SK-N-SH (cell line): ENCODE results near the gene AGBL5. TPM values are rescaled to one million over a fixed set of nuclear protein-coding genes. Genes with fewer than 3 reads are reported as not detected.

Experiments
- CTCF ChIA-PET: fragments of 300-600, 350-600 bp; formaldehyde crosslinking; extraction: SDS; loops from one replicate; lab custom pipeline; 2021; lab: Yijun Ruan, JAX
- POLR2A ChIA-PET: fragments of 350-600 bp; sonication (Branson Sonifier 250); formaldehyde crosslinking; extraction: SDS; loops from one replicate; lab custom pipeline; 2020; ENCODE audit warnings: antibody characterized with exemption, inconsistent platforms; lab: Yijun Ruan, JAX
- DNase-seq: peaks from one replicate; pipeline ENCODE4 v3.0.0; 2012
- H2AFZ ChIP-seq: fragments of 200-600 bp; sonication (generic); 2 replicates; pipeline ENCODE4 v1.8.1; 2016; ENCODE audit warnings: antibody characterized with exemption, mild to moderate bottlenecking, low read depth
- H3F3A ChIP-seq: fragments of 200-600 bp; sonication (generic); replicated peaks from 2 replicates; pipeline ENCODE3; 2016; ENCODE audit warnings: antibody characterized with exemption, mild to moderate bottlenecking; ENCODE audit not compliant: insufficient read depth
- H3K27ac ChIP-seq, 2 experiments: fragments of 200-500 bp in 1 of 2; fragments of 200-600 bp in 1 of 2; sonication (Bioruptor generic) in 1 of 2; sonication (generic), shearing (Covaris generic) in 1 of 2; 2 replicates each; pipeline versions ENCODE4 v1.5.1 to v1.6.1; 2014 to 2016; ENCODE audit warnings: low read depth in 2 of 2, inconsistent platforms in 1 of 2, low read length in 1 of 2, mild to moderate bottlenecking in 1 of 2, mixed read lengths in 1 of 2
- H3K27me3 ChIP-seq: fragments of 200-600 bp; sonication (generic), shearing (Covaris generic); 2 replicates; pipeline ENCODE4 v1.6.1; 2016; ENCODE audit warnings: mixed run types; ENCODE audit not compliant: insufficient read depth
- H3K36me3 ChIP-seq, 2 experiments: fragments of 200-500 bp in 1 of 2; fragments of 200-600 bp in 1 of 2; sonication (Bioruptor generic) in 1 of 2; sonication (generic) in 1 of 2; replicated peaks in 1 of 2; 2 replicates each; pipeline versions ENCODE3 to v1.5.1; 2014 to 2016; ENCODE audit warnings: low read length in 1 of 2, mild to moderate bottlenecking in 1 of 2; ENCODE audit not compliant: insufficient read depth in 2 of 2, control insufficient read depth in 1 of 2
- H3K4me1 ChIP-seq, 2 experiments: fragments of 200-500 bp in 1 of 2; fragments of 200-600 bp in 1 of 2; sonication (Bioruptor generic) in 1 of 2; sonication (generic), shearing (Covaris generic) in 1 of 2; 2 replicates each; pipeline versions ENCODE4 v1.5.1 to v1.6.1; 2014 to 2016; ENCODE audit warnings: low read depth in 1 of 2, low read length in 1 of 2, mixed run types in 1 of 2; ENCODE audit not compliant: insufficient read depth in 2 of 2, control insufficient read depth in 1 of 2
- H3K4me2 ChIP-seq: fragments of 200-600 bp; sonication (generic), shearing (Covaris generic); 2 replicates; pipeline ENCODE4 v1.6.1; 2017; ENCODE audit warnings: mixed run types
- H3K4me3 ChIP-seq, 2 experiments: fragments of 200-500 bp in 1 of 2; fragments of 200-600 bp in 1 of 2; sonication (Bioruptor generic) in 1 of 2; sonication (generic), shearing (Covaris generic) in 1 of 2; 2 replicates each; pipeline versions ENCODE4 v1.5.1 to v1.8.1; 2014 to 2016; ENCODE audit warnings: low read depth in 2 of 2, inconsistent platforms in 1 of 2, low read length in 1 of 2, mild to moderate bottlenecking in 1 of 2, mixed read lengths in 1 of 2, moderate library complexity in 1 of 2
- H3K79me2 ChIP-seq: fragments of 200-600 bp; sonication (generic); 2 replicates; pipeline ENCODE4 v1.8.1; 2017; ENCODE audit warnings: mild to moderate bottlenecking; ENCODE audit not compliant: insufficient read depth
- H3K9ac ChIP-seq: fragments of 200-600 bp; sonication (generic); 2 replicates; pipeline ENCODE4 v1.6.1; 2017; ENCODE audit warnings: mixed run types
- H3K9me2 ChIP-seq: fragments of 200-600 bp; sonication (generic); 2 replicates; pipeline ENCODE4 v1.6.1; 2017; ENCODE audit warnings: mixed run types
- H3K9me3 ChIP-seq: fragments of 200-600 bp; sonication (generic); 2 replicates; pipeline ENCODE4 v1.6.1; 2017; ENCODE audit warnings: mixed run types, mild to moderate bottlenecking, moderate library complexity
- H4K20me1 ChIP-seq: fragments of 200-600 bp; sonication (generic); 2 replicates; pipeline ENCODE4 v1.6.1; 2017; ENCODE audit warnings: mild to moderate bottlenecking, mixed run types; ENCODE audit not compliant: insufficient read depth
- CHD2 ChIP-seq: fragments of 150-350 bp; IDR thresholded peaks from 2 replicates; pipeline ENCODE4 v1.6.1; 2018; ENCODE audit warnings: low read length; ENCODE audit not compliant: partially characterized antibody
- CTCF ChIP-seq: fragments of 200-600 bp; sonication (generic); IDR thresholded peaks from 2 replicates; pipeline ENCODE4 v1.6.1; 2017; ENCODE audit warnings: antibody characterized with exemption, mild to moderate bottlenecking, moderate library complexity
- ELF1 ChIP-seq: IDR thresholded peaks from 2 replicates; pipeline ENCODE4 v1.4.0; 2012
- EP300 ChIP-seq, 2 experiments: IDR thresholded peaks; 2 replicates each; pipeline versions ENCODE4 v1.4.0 to v1.6.1; 2012; ENCODE audit warnings: borderline replicate concordance in 1 of 2, low read depth in 1 of 2, low read length in 1 of 2
- FOSL2 ChIP-seq: IDR thresholded peaks from 2 replicates; pipeline ENCODE4 v1.4.0; 2012; ENCODE audit warnings: low read depth, mild to moderate bottlenecking, moderate library complexity, borderline replicate concordance
- FOXJ3 ChIP-seq: sonication (generic); formaldehyde crosslinking; IDR thresholded peaks from 2 replicates; pipeline ENCODE4 v1.5.1; 2020; ENCODE audit warnings: mild to moderate bottlenecking, missing genetic modification reagents
- FOXM1 ChIP-seq: IDR thresholded peaks from 2 replicates; pipeline ENCODE4 v1.4.0; 2012; ENCODE audit warnings: low read depth, mild to moderate bottlenecking
- JUND ChIP-seq: IDR thresholded peaks from 2 replicates; pipeline ENCODE4 v1.4.0; 2012
- MEF2A ChIP-seq: IDR thresholded peaks from 2 replicates; pipeline ENCODE4 v1.4.0; 2012; ENCODE audit warnings: low read depth, borderline replicate concordance
- MXI1 ChIP-seq: IDR thresholded peaks from 2 replicates; pipeline ENCODE4 v1.6.1; 2012; ENCODE audit warnings: mild to moderate bottlenecking, low read depth, low read length, improper control_type of control experiment
- NRF1 ChIP-seq: IDR thresholded peaks from 2 replicates; pipeline ENCODE4 v1.6.1; 2012; ENCODE audit warnings: low read depth, mild to moderate bottlenecking, low read length
- PBX3 ChIP-seq: IDR thresholded peaks from 2 replicates; pipeline ENCODE4; 2012
- POLR2AphosphoS5 ChIP-seq: IDR thresholded peaks from 2 replicates; pipeline ENCODE4 v1.6.1; 2012; ENCODE audit warnings: low read depth, low read length
- RAD21 ChIP-seq: IDR thresholded peaks from 2 replicates; pipeline ENCODE4 v1.6.1; 2012; ENCODE audit warnings: mild to moderate bottlenecking, low read length
- RCOR1 ChIP-seq: fragments of 150-350 bp; IDR thresholded peaks from 2 replicates; pipeline ENCODE4 v1.6.1; 2017; ENCODE audit warnings: antibody characterized with exemption, low read length
- RXRA ChIP-seq: IDR thresholded peaks from 2 replicates; pipeline ENCODE4 v1.4.0; 2012; ENCODE audit warnings: low read depth, mild to moderate bottlenecking, borderline replicate concordance
- SIN3A ChIP-seq: IDR thresholded peaks from 2 replicates; pipeline ENCODE4 v1.6.1; 2012; ENCODE audit warnings: low read depth, mild to moderate bottlenecking, low read length, moderate library complexity, borderline replicate concordance
- SMC3 ChIP-seq: IDR thresholded peaks from 2 replicates; pipeline ENCODE4 v1.6.1; 2012; ENCODE audit warnings: low read depth, low read length, improper control_type of control experiment
- TAF1 ChIP-seq: IDR thresholded peaks from 2 replicates; pipeline ENCODE4 v1.6.1; 2012; ENCODE audit warnings: low read depth, mild to moderate bottlenecking, low read length, moderate library complexity, borderline replicate concordance
- YY1 ChIP-seq: IDR thresholded peaks from 2 replicates; pipeline ENCODE4 v1.4.0; 2012; ENCODE audit warnings: low read depth, mild to moderate bottlenecking
- WGBS: methylation state at CpG from one replicate; pipeline ENCODE4 v1.1.6; 2017; ENCODE audit warnings: low lambda C conversion rate; 5-methylcytosine and 5-hydroxymethylcytosine counted together
- polyA plus RNA-seq, 3 experiments: library from polyadenylated mRNA; depleted of rRNA; stranded (reverse); fragments of >200 nt; gene quantifications; 2 replicates each; pipeline ENCODE4 v1.2.3, GENCODE V29; 2012
- TF ChIP-seq, protein P1 (sequence below): fragments of 150-350 bp; IDR thresholded peaks from 2 replicates; pipeline ENCODE4 v1.6.1; 2016; ENCODE audit warnings: mild to moderate bottlenecking, low read depth, low read length
- TF ChIP-seq, protein P2 (sequence below): IDR thresholded peaks from 2 replicates; pipeline ENCODE4 v1.4.0; 2012; ENCODE audit warnings: low read depth, borderline replicate concordance

Gene AGBL5
- polyA plus RNA-seq (2012; rRNA removed): 45.5 and 47.8 TPM in 2 replicates
- polyA plus RNA-seq (2012; cell fraction: cytosol; rRNA removed): 32.0 and 43.2 TPM in 2 replicates
- 33.7 and 37.7 TPM in 2 replicates for polyA plus RNA-seq (2012; cell fraction: nucleus; rRNA removed)

DNA sequence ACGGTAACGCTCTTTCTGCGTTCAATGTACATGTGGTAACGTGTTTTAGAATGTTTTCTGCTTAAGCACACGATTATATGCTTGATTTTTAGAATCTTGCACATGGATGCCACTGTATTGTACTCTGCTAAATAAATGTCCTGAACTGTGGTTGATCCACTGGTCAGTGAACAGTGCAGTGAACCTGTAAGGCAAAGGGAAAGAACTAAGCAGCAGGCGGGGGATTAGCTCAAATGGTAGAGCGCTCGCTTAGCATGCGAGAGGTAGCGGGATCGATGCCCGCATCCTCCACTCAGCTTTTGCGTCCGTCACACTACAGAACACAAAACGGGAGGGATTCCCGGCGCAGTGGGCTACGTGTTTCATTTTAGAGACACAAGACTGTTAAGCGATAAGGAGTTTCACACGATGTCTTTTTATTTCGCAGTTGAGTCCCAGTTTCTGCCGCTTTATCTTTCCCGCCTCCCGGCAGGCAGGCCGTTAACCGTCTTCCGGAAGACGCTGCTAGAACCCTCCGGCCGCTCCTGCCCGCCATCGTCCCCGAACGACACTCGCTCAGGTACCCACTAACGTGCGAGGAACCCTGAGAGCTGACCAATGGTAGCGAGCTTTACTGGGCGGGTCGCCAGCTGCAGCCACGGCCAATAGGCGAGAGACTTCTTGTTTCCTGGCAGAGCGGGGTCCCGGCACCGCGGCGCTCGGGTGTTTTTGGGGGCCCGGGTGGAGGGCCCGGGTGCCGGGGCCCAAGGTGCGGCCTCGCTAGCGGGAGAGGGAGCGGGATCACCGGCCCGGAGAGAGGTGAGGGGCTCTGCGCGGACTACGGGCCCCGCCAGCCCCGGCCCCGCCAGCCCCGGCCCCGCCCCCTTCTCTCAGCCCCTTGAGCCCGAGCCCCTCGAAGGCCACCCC is at the start of gene AGBL5:
AGBL5 (plus strand) TSS at position 673 of the 906 bp plus-strand sequence. CDS start 1,291 bp downstream, outside the sequence.
- Histone ChIP-seq H3K36me3 (peaks cover 13 to 31% of the 10 kb centered on the region in 2 experiments), H3K4me1 (peaks cover 10 to 15% of the 10 kb centered on the region in 2 experiments; a peak in 2 of 4 replicates), H3K4me3 (peak within 1 kb of the TSS; percentile 86 to 89), H3K9me3 (no peaks in the 10 kb centered on the region), H3K27ac (peak within 1 kb of the TSS; percentile 81 to 98), H3K4me2 (peak within 1 kb of the TSS; percentile 98), H3K79me2 (no peaks in the 10 kb centered on the region), H4K20me1 (no peaks in the 10 kb centered on the region), H3K9me2 (no peaks in the 10 kb centered on the region), H3F3A (peaks cover 32% of the 10 kb centered on the region), H2AFZ (peak within 1 kb of the TSS; percentile 71), H3K27me3 (no peaks in the 10 kb centered on the region), H3K9ac (peak within 1 kb of the TSS; percentile 76)
- under 1% methylated on average over 56 of the region's 67 CpGs for WGBS
- CTCF ChIA-PET: interaction anchor here (0.6 to 13.5 kb wide), 21 partner anchors 9 to 287 kb away, joined by 3 to 216 read pairs (median 5); partner anchors contain the start of genes ABHD1, EMILIN1, KHK and OST4
- DNase-seq: peak; percentile 100
- POLR2A ChIA-PET: interaction anchor here (0.6 to 4.8 kb wide), 17 partner anchors 8 to 202 kb away, joined by 3 to 80 read pairs (median 8); partner anchors contain the start of genes EMILIN1, KHK, OST4 and TMEM214
- TF ChIP-seq RCOR1 (0 out of 2 replicates have a peak, but pooled peaks have one; percentile 14), JUND (no peak; the same call in 1 of the 2 replicates), YY1 (peak; percentile 65; the same call in 1 of the 2 replicates), PBX3 (0 out of 2 replicates have a peak, but pooled peaks have one; percentile 4), EP300 (IDR thresholded peaks at IDR 0.05; ENCODE audit: borderline replicate concordance in 1 of 2, low read depth in 1 of 2, low read length in 1 of 2) (0 out of 4 replicates have a peak, but pooled peaks of 1 of the 2 experiments have one; percentile 14), CHD2 (peak; percentile 53), ELF1 (peak; percentile 63; the same call in 1 of the 2 replicates), TAF1 (no peak), FOSL2 (peak; percentile 78; the same call in 1 of the 2 replicates), SIN3A (no peak), NRF1 (no peak), MXI1 (peak; percentile 59; the same call in 1 of the 2 replicates), FOXM1 (no peak; the same call in 1 of the 2 replicates), FOXJ3 (CRISPR knock-in tag) (peak; percentile 62; the same call in 1 of the 2 replicates), MEF2A (no peak), RXRA (no peak), RAD21 (no peak), POLR2AphosphoS5 (peak; percentile 57), CTCF (no peak), SMC3 (no peak)
- TF ChIP-seq, protein P1, sequence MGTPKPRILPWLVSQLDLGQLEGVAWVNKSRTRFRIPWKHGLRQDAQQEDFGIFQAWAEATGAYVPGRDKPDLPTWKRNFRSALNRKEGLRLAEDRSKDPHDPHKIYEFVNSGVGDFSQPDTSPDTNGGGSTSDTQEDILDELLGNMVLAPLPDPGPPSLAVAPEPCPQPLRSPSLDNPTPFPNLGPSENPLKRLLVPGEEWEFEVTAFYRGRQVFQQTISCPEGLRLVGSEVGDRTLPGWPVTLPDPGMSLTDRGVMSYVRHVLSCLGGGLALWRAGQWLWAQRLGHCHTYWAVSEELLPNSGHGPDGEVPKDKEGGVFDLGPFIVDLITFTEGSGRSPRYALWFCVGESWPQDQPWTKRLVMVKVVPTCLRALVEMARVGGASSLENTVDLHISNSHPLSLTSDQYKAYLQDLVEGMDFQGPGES: peak; percentile 63
- TF ChIP-seq, protein P2, sequence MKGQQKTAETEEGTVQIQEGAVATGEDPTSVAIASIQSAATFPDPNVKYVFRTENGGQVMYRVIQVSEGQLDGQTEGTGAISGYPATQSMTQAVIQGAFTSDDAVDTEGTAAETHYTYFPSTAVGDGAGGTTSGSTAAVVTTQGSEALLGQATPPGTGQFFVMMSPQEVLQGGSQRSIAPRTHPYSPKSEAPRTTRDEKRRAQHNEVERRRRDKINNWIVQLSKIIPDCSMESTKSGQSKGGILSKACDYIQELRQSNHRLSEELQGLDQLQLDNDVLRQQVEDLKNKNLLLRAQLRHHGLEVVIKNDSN: 0 out of 2 replicates have a peak, but pooled peaks have one; percentile 6
